Measurements from ENCODE around the gene PLSCR4. TPM values are rescaled to one million over a fixed set of nuclear protein-coding genes. Genes with fewer than 3 reads are reported as not detected.

The PLSCR4 gene
- total RNA-seq, 2 experiments from 2014 or later: not detected

- H3K9me3 Mint-ChIP-seq: no peaks in the 10 kb centered on the region
- H3K36me3 Mint-ChIP-seq (ENCODE audit: low read depth): no peaks in the 10 kb centered on the region
- H3K4me1 ChIP-seq (ENCODE audit: insufficient read depth, low read length): no peaks in the 10 kb centered on the region
- no peak overlapping the region for H3K4me3 ChIP-seq (ENCODE audit: low read length)
- H3K9me3 ChIP-seq (ENCODE audit: control insufficient read depth in 1 of 2, insufficient read depth in 1 of 2, low read length in 2 of 2): no peaks in the 10 kb centered on the region
- H3K36me3 ChIP-seq (ENCODE audit: insufficient read depth, low read length): no peaks in the 10 kb centered on the region
- CTCF ChIA-PET: no interaction called here
- H3K4me1 Mint-ChIP-seq (ENCODE audit: low read depth): no peaks in the 10 kb centered on the region
- H3K27me3 Mint-ChIP-seq: peaks cover 5% of the 10 kb centered on the region
- intact Hi-C loops (cut with DNase I, micrococcal nuclease): no loop called here
- no peaks in the 10 kb centered on the region for H3K27me3 ChIP-seq (ENCODE audit: control insufficient read depth in 1 of 2, insufficient read depth in 2 of 2, low read length in 2 of 2)
- POLR2A ChIA-PET: no interaction called here
- no peak for DNase-seq
- no peak overlapping the region for H3K27ac Mint-ChIP-seq
- TF ChIP-seq CTCF (IDR thresholded peaks at IDR 0.05): no peak
- H3K27ac ChIP-seq (ENCODE audit: low read depth in 1 of 2, low read length in 2 of 2): no peak overlapping the region
- H3K4me3 Mint-ChIP-seq: no peak overlapping the region
- ATAC-seq (ENCODE audit: poor library complexity): no peak
Observed at GRCh38 chr3:146177072-146177471, 73.8 kb downstream of the PLSCR4 start.

- POLR2A ChIA-PET: no interaction called here
- H3K4me1 Mint-ChIP-seq (ENCODE audit: low read depth): no peaks in the 10 kb centered on the region
- intact Hi-C loops (cut with DNase I, micrococcal nuclease): no loop called here
- peaks cover 5% of the 10 kb centered on the region for H3K27me3 Mint-ChIP-seq
- TF ChIP-seq CTCF (IDR thresholded peaks at IDR 0.05): no peak
- no peaks in the 10 kb centered on the region for H3K4me1 ChIP-seq (ENCODE audit: insufficient read depth, low read length)
- H3K27ac Mint-ChIP-seq: no peak overlapping the region
- no peak overlapping the region for H3K4me3 Mint-ChIP-seq
- no peak overlapping the region for H3K27ac ChIP-seq (ENCODE audit: low read depth in 1 of 2, low read length in 2 of 2)
- ATAC-seq (ENCODE audit: poor library complexity) (no peak), DNase-seq (no peak)
- H3K36me3 ChIP-seq (ENCODE audit: insufficient read depth, low read length): no peaks in the 10 kb centered on the region
- H3K36me3 Mint-ChIP-seq (ENCODE audit: low read depth): no peaks in the 10 kb centered on the region
- no peak overlapping the region for H3K4me3 ChIP-seq (ENCODE audit: low read length)
- no peaks in the 10 kb centered on the region for H3K9me3 ChIP-seq (ENCODE audit: control insufficient read depth in 1 of 2, insufficient read depth in 1 of 2, low read length in 2 of 2)
- H3K9me3 Mint-ChIP-seq: no peaks in the 10 kb centered on the region
- CTCF ChIA-PET: no interaction called here
- H3K27me3 ChIP-seq (ENCODE audit: control insufficient read depth in 1 of 2, insufficient read depth in 2 of 2, low read length in 2 of 2): no peaks in the 10 kb centered on the region
Observed at GRCh38 chr3:146172586-146172985, 78.3 kb downstream of the PLSCR4 start.

GRCh38 chr3:146170591-146170990, 80.3 kb downstream of the PLSCR4 start:
- Mint-ChIP-seq H3K36me3 (ENCODE audit: low read depth) (no peaks in the 10 kb centered on the region), H3K27ac (no peak overlapping the region), H3K27me3 (peaks cover 5% of the 10 kb centered on the region), H3K4me1 (ENCODE audit: low read depth) (no peaks in the 10 kb centered on the region), H3K9me3 (no peaks in the 10 kb centered on the region), H3K4me3 (no peak overlapping the region)
- H3K9me3 ChIP-seq (ENCODE audit: control insufficient read depth in 1 of 2, insufficient read depth in 1 of 2, low read length in 2 of 2): no peaks in the 10 kb centered on the region
- H3K36me3 ChIP-seq (ENCODE audit: insufficient read depth, low read length): no peaks in the 10 kb centered on the region
- ChIA-PET CTCF (no interaction called here), POLR2A (no interaction called here)
- H3K4me1 ChIP-seq (ENCODE audit: insufficient read depth, low read length): no peaks in the 10 kb centered on the region
- no peak overlapping the region for H3K27ac ChIP-seq (ENCODE audit: low read depth in 1 of 2, low read length in 2 of 2)
- DNase-seq (no peak), ATAC-seq (ENCODE audit: poor library complexity) (no peak)
- intact Hi-C loops (cut with DNase I, micrococcal nuclease): no loop called here
- H3K4me3 ChIP-seq (ENCODE audit: low read length): no peak overlapping the region
- no peak for TF ChIP-seq CTCF (IDR thresholded peaks at IDR 0.05)
- no peaks in the 10 kb centered on the region for H3K27me3 ChIP-seq (ENCODE audit: control insufficient read depth in 1 of 2, insufficient read depth in 2 of 2, low read length in 2 of 2)

All from CD4-positive, alpha-beta T cell (primary cell).